HG02981 (cell line): ENCODE measurements around the gene MYL11.

Experiments used
- ATAC-seq: cut with Tn5 transposase; IDR thresholded peaks from one replicate; pipeline ENCODE4 v1.9.1; 2021; ENCODE audit warnings: mild to moderate bottlenecking, moderate library complexity; ENCODE audit not compliant: unreplicated experiment

MYL11 gene

GRCh38 chr16:30416624-30417528, 42.3 kb downstream of the MYL11 start:
- no peak for ATAC-seq

- peak; percentile 78 for ATAC-seq
Observed at GRCh38 chr16:30417529-30418349, 43.1 kb downstream of the MYL11 start.

GRCh38 chr16:30418350-30419181, 44.0 kb downstream of the MYL11 start:
- no peak for ATAC-seq

GRCh38 chr16:30421010-30421409, 46.4 kb downstream of the MYL11 start:
- ATAC-seq = no peak
